Measurements from ENCODE around the gene KLF15.
"Not testable (repeated sequence)": the region's sequence is repeated elsewhere in the genome, so short reads cannot be mapped to it uniquely, and the experiment has no call there.

Gene KLF15

DNA sequence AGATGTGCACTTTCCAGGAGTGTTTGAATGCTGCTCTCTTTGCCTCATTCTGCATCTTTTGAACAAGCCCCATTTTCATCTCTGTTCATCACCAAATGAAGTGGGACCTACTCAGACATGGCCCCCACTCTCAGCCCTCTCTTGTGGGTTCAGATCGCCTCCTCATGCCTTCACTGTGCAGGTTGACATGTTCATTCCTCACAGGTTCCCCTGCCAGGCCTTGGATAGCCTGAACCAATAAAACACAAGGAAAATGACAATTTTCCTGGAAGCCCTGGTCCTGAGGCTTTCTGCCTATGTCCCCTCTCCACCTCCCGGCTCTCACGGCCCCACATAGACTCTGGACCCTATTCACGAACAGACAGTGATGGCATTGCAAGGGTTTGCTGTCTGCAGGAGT lies 17.7 kb downstream of the KLF15 start:
- DNase-seq (ENCODE audit: low read depth) = no peak
- TF ChIP-seq, protein P1, sequence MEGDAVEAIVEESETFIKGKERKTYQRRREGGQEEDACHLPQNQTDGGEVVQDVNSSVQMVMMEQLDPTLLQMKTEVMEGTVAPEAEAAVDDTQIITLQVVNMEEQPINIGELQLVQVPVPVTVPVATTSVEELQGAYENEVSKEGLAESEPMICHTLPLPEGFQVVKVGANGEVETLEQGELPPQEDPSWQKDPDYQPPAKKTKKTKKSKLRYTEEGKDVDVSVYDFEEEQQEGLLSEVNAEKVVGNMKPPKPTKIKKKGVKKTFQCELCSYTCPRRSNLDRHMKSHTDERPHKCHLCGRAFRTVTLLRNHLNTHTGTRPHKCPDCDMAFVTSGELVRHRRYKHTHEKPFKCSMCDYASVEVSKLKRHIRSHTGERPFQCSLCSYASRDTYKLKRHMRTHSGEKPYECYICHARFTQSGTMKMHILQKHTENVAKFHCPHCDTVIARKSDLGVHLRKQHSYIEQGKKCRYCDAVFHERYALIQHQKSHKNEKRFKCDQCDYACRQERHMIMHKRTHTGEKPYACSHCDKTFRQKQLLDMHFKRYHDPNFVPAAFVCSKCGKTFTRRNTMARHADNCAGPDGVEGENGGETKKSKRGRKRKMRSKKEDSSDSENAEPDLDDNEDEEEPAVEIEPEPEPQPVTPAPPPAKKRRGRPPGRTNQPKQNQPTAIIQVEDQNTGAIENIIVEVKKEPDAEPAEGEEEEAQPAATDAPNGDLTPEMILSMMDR (IDR thresholded peaks at IDR 0.05; ENCODE audit: low read depth, low read length) = no peak
- no peak for TF ChIP-seq MYC (IDR thresholded peaks at IDR 0.05; ENCODE audit: low read depth, low read length)
- TF ChIP-seq, protein P2, sequence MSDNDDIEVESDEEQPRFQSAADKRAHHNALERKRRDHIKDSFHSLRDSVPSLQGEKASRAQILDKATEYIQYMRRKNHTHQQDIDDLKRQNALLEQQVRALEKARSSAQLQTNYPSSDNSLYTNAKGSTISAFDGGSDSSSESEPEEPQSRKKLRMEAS (IDR thresholded peaks at IDR 0.05; ENCODE audit: low read depth, low read length) = no peak
- no peak for TF ChIP-seq POLR2A (IDR thresholded peaks at IDR 0.05; ENCODE audit: extremely low read depth, insufficient read length)
- H3K4me3 ChIP-seq (ENCODE audit: low read depth, low read length) = no peak overlapping the region

DNA sequence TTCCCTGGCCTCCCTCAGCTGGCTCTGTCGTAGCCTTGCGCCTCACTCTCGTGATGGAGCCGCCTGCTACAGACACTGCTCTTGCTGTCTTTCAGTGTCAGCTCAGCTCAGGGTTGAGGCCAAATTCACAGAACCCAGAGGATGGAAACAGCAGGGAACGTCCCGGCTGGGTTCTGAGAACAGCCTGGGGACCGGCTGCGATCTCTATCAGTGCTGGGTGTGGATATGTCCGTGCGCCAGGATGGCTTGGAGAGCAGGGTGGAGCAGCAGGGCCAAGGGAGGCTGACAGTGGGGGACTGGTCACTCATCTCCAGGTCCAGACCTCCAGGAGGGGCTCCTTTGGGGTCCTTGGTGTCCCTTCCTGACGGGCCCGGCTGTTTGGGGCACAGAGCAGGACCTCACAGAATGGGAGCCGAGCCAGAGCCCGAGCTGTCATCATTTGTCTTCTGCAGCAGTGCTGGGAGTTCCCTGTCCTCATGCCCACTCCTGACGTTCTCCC lies 18.4 kb downstream of the KLF15 start:
- TF ChIP-seq POLR2A (IDR thresholded peaks at IDR 0.05; ENCODE audit: extremely low read depth, insufficient read length) (no peak), MYC (IDR thresholded peaks at IDR 0.05; ENCODE audit: low read depth, low read length) (no peak)
- TF ChIP-seq, protein P1 (IDR thresholded peaks at IDR 0.05; ENCODE audit: low read depth, low read length) = no peak
- TF ChIP-seq, protein P2 (IDR thresholded peaks at IDR 0.05; ENCODE audit: low read depth, low read length) = no peak
- no peak for DNase-seq (ENCODE audit: low read depth)
- no peak overlapping the region for H3K4me3 ChIP-seq (ENCODE audit: low read depth, low read length)

DNA sequence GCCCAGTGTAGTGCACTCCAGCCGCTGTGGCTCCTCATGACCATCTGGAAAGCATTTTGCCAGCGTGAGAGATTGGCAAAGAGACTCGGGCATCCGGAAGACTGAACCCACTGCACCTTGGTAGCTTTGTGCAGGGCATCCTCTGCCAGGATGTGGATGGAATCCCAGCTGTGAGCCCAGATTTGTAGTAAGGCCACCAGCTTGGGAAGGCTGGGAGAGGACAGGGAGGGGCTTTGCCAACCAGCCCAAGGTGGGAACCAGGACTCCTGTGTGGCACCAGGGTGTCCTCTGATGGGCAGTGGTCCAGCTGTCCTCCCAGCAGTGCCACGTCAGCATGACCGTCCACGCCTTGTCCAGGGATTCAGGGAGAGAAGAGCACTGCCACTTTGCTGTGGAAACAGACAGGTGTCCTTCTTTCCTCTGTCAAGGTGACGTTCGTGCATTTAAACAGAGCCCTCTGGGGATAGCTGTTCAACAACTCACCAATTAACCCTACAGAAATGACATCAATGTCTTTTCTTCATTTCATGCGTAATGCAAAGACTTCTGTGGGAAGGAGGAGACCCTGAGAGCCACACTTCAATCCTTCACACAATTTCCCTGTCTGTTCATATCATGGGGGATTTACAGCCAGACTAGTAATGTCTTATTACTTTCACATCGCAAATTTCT lies 19.1 kb downstream of the KLF15 start:
- DNase-seq (ENCODE audit: low read depth) = no peak
- no peak overlapping the region for H3K4me3 ChIP-seq (ENCODE audit: low read depth, low read length)
- TF ChIP-seq MYC (IDR thresholded peaks at IDR 0.05; ENCODE audit: low read depth, low read length) = no peak
- no peak for TF ChIP-seq POLR2A (IDR thresholded peaks at IDR 0.05; ENCODE audit: extremely low read depth, insufficient read length)
- TF ChIP-seq, protein P2 (IDR thresholded peaks at IDR 0.05; ENCODE audit: low read depth, low read length) = no peak
- TF ChIP-seq, protein P1 (IDR thresholded peaks at IDR 0.05; ENCODE audit: low read depth, low read length) = no peak

DNA sequence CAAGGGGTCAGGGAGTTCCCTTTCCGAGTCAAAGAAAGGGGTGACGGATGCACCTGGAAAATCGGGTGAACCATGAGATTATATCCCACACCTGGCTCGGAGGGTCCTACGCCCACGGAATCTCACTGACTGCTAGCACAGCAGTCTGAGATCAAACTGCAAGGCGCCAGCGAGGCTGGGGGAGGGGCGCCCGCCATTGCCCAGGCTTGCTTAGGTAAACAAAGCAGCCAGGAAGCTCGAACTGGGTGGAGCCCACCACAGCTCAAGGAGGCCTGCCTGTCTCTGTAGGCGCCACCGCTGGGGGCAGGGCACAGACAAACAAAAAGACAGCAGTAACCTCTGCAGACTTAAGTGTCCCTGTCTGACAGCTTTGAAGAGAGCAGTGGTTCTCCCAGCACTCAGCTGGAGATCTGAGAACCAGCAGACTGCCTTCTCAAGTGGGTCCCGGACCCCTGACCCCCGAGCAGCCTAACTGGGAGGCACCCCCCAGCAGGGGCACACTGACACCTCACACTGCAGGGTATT lies 25.3 kb downstream of the KLF15 start:
- H3K4me3 ChIP-seq (ENCODE audit: low read depth, low read length); DNase-seq (ENCODE audit: low read depth): not testable (repeated sequence)

DNA sequence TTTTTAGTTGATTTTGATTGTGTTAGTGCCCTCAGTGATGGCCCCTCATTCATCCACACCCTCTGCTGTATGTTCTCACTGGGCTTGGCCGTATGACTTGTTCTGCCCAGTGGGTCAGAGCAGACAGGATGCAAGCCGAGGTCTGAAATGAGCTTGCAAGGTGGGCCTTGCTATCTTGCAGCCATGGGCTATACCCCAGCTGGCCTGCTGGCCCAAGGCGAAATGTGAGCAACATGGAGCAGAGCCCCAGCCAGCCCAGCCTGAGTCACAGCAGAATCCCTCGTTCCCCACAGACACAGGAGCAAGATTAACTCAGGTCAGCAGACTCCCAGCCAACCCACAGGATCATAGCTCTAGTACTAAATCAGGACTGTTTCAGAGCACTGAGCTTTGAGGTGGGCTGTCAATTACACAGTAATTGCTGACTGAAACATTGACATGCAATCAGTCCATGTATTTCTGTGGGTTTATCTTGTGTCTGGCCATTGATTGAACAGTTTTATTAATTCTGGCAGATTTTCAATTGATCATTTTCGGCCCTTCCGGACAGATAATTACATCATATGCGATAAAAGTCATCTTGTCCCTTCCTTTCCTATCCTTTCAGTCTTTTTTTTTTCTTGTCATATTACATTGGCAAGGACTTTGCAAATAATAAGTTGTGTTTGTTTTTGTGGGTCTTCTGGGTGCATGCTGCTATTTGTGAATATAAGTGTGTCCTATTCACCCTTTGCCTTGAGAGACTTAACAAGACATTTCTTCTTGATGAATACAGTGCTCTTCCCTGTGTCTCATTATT lies 27.1 kb downstream of the KLF15 start:
- no peak for DNase-seq (ENCODE audit: low read depth)
- no peak overlapping the region for H3K4me3 ChIP-seq (ENCODE audit: low read depth, low read length)
- TF ChIP-seq, protein P2 (IDR thresholded peaks at IDR 0.05; ENCODE audit: low read depth, low read length) = no peak
- TF ChIP-seq, protein P1 (IDR thresholded peaks at IDR 0.05; ENCODE audit: low read depth, low read length) = no peak
- TF ChIP-seq MYC (IDR thresholded peaks at IDR 0.05; ENCODE audit: low read depth, low read length) (no peak), POLR2A (IDR thresholded peaks at IDR 0.05; ENCODE audit: extremely low read depth, insufficient read length) (no peak)

DNA sequence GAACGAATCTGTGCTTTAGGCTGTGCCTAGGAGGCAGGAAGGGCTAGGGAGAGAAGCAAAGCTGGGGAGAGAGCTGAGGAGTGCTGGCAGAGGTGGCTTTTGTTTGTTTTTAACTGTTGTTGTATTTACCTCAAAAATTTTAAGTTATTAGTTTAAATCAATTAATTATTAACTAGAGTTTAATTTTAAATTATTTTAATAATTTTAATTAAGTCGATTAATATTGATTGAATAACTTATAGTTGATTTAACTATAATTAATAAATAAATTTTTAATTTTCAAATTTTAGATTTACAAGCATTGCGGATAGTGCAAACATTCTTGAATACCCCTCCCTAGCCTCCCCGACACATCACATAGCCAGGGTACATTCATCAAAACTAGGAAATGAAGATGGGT lies 30.6 kb downstream of the KLF15 start:
- DNase-seq (ENCODE audit: low read depth) = no peak

More for the DNA sequence above, 30.6 kb downstream of the KLF15 start:
- TF ChIP-seq POLR2A (IDR thresholded peaks at IDR 0.05; ENCODE audit: extremely low read depth, insufficient read length) = no peak
- TF ChIP-seq, protein P2 (IDR thresholded peaks at IDR 0.05; ENCODE audit: low read depth, low read length) = no peak
- no peak overlapping the region for H3K4me3 ChIP-seq (ENCODE audit: low read depth, low read length)

Data from NB4 (cell line).